HEK293 (cell line): ENCODE results near the gene GSTT2B.

Experiments used
- CTCF ChIA-PET: fragments of 350-600 bp; formaldehyde crosslinking; extraction: SDS; loops from one replicate; lab custom pipeline; 2021; ENCODE audit warnings: antibody characterized with exemption; lab: Yijun Ruan, JAX
- POLR2A ChIA-PET: fragments of 300-600 bp; formaldehyde crosslinking; extraction: SDS; loops from one replicate; lab custom pipeline; 2020; ENCODE audit warnings: antibody characterized with exemption, inconsistent platforms; lab: Yijun Ruan, JAX
- H3K27ac ChIP-seq: fragments of 200-500 bp; sonication (Bioruptor generic); 2 replicates; pipeline ENCODE4 v1.5.1; 2014; ENCODE audit warnings: low read depth, low read length, control low read depth, inconsistent platforms; ENCODE audit errors: extremely low read depth
- H3K36me3 ChIP-seq, 2 experiments: fragments of 200-500 bp in 1 of 2; sonication (Bioruptor generic) in 1 of 2; 1 replicate in 1 of 2; 2 replicates in 1 of 2; pipeline ENCODE4 v1.5.1; 2014 to 2017; ENCODE audit warnings: inconsistent platforms in 2 of 2, low read length in 2 of 2; ENCODE audit not compliant: control insufficient read depth in 2 of 2, insufficient read depth in 1 of 2
- H3K4me1 ChIP-seq: fragments of 200-500 bp; sonication (Bioruptor generic); 2 replicates; pipeline ENCODE4 v1.5.1; 2014; ENCODE audit warnings: mild to moderate bottlenecking, low read length, inconsistent platforms; ENCODE audit not compliant: control insufficient read depth, insufficient read depth
- H3K4me3 ChIP-seq: 2 replicates; pipeline ENCODE4 v1.5.1; 2011; ENCODE audit warnings: low read depth, mild to moderate bottlenecking, control low read depth, low read length, moderate library complexity
- H3K9me3 ChIP-seq: fragments of 200-500 bp; sonication (Bioruptor generic); 2 replicates; pipeline ENCODE4 v1.5.1; 2014; ENCODE audit warnings: low read depth, low read length, inconsistent platforms; ENCODE audit not compliant: control insufficient read depth, insufficient read depth
- GLI2 ChIP-seq: fragments of 450-650 bp; formaldehyde crosslinking; IDR thresholded peaks from 2 replicates; pipeline ENCODE4; 2017; ENCODE audit warnings: missing biosample characterization, missing genetic modification characterization, low read depth, borderline replicate concordance
- MZF1 ChIP-seq: fragments of 450-650 bp; formaldehyde crosslinking; IDR thresholded peaks from 2 replicates; pipeline ENCODE4 v1.5.1; 2017; ENCODE audit warnings: missing biosample characterization, missing genetic modification characterization, borderline replicate concordance
- PRDM1 ChIP-seq: fragments of 450-650 bp; formaldehyde crosslinking; IDR thresholded peaks from 2 replicates; pipeline ENCODE4; 2016; ENCODE audit warnings: missing biosample characterization, missing genetic modification characterization
- SCRT1 ChIP-seq: fragments of 450-650 bp; formaldehyde crosslinking; IDR thresholded peaks from 2 replicates; pipeline ENCODE4 v1.5.1; 2016; ENCODE audit warnings: missing biosample characterization, missing genetic modification characterization, borderline replicate concordance
- WT1 ChIP-seq: fragments of 450-650 bp; formaldehyde crosslinking; IDR thresholded peaks from 2 replicates; pipeline ENCODE4 v1.5.1; 2016; ENCODE audit warnings: missing biosample characterization, missing genetic modification characterization
- ZFP37 ChIP-seq: fragments of 450-650 bp; formaldehyde crosslinking; IDR thresholded peaks from 2 replicates; pipeline ENCODE4 v1.5.1; 2016; ENCODE audit warnings: missing biosample characterization, missing genetic modification characterization
- ZFP69B ChIP-seq: fragments of 450-650 bp; formaldehyde crosslinking; IDR thresholded peaks from 2 replicates; pipeline ENCODE4 v1.5.1; 2016; ENCODE audit warnings: missing biosample characterization, missing genetic modification characterization
- ZIC2 ChIP-seq: fragments of 450-650 bp; formaldehyde crosslinking; IDR thresholded peaks from 2 replicates; pipeline ENCODE4 v1.5.1; 2016; ENCODE audit warnings: missing biosample characterization, missing genetic modification characterization
- ZNF133 ChIP-seq: fragments of 450-650 bp; formaldehyde crosslinking; IDR thresholded peaks from 2 replicates; pipeline ENCODE4 v1.5.1; 2016; ENCODE audit warnings: missing biosample characterization, missing genetic modification characterization
- ZNF16 ChIP-seq: fragments of 450-650 bp; formaldehyde crosslinking; IDR thresholded peaks from 2 replicates; pipeline ENCODE4 v1.5.1; 2016; ENCODE audit warnings: low read depth, missing biosample characterization, missing genetic modification characterization
- ZNF169 ChIP-seq: fragments of 450-650 bp; formaldehyde crosslinking; IDR thresholded peaks from 2 replicates; pipeline ENCODE4 v1.5.1; 2016; ENCODE audit warnings: missing biosample characterization, missing genetic modification characterization
- ZNF202 ChIP-seq: fragments of 450-650 bp; formaldehyde crosslinking; IDR thresholded peaks from 2 replicates; pipeline ENCODE4 v1.5.1; 2016; ENCODE audit warnings: missing biosample characterization, missing genetic modification characterization, borderline replicate concordance
- ZNF335 ChIP-seq: fragments of 450-650 bp; formaldehyde crosslinking; conservative IDR thresholded peaks from 2 replicates; pipeline ENCODE4 v1.5.1; 2016; ENCODE audit warnings: missing biosample characterization, missing genetic modification characterization
- ZNF366 ChIP-seq: fragments of 450-650 bp; formaldehyde crosslinking; conservative IDR thresholded peaks from 2 replicates; pipeline ENCODE4 v1.5.1; 2016; ENCODE audit warnings: missing biosample characterization, missing genetic modification characterization
- ZNF530 ChIP-seq: fragments of 450-650 bp; formaldehyde crosslinking; IDR thresholded peaks from 2 replicates; pipeline ENCODE4 v1.5.1; 2016; ENCODE audit warnings: low read depth, missing biosample characterization, missing genetic modification characterization
- ZNF549 ChIP-seq: fragments of 450-650 bp; IDR thresholded peaks from 2 replicates; pipeline ENCODE4 v1.5.1; 2018; ENCODE audit warnings: missing biosample characterization, missing genetic modification characterization, mild to moderate bottlenecking, inconsistent platforms, moderate library complexity
- ZNF596 ChIP-seq: fragments of 450-650 bp; IDR thresholded peaks from 2 replicates; pipeline ENCODE4 v1.5.0; 2018; ENCODE audit warnings: missing biosample characterization, mild to moderate bottlenecking, missing genetic modification characterization, moderate library complexity
- ZNF701 ChIP-seq: fragments of 450-650 bp; formaldehyde crosslinking; IDR thresholded peaks from 2 replicates; pipeline ENCODE4 v1.5.1; 2016; ENCODE audit warnings: missing biosample characterization, missing genetic modification characterization
- ZNF768 ChIP-seq: fragments of 450-650 bp; formaldehyde crosslinking; IDR thresholded peaks from 2 replicates; pipeline ENCODE4 v1.5.1; 2018; ENCODE audit warnings: missing biosample characterization, mild to moderate bottlenecking, missing genetic modification characterization
- ZNF837 ChIP-seq: fragments of 450-650 bp; formaldehyde crosslinking; IDR thresholded peaks from 2 replicates; pipeline ENCODE4 v1.5.1; 2016; ENCODE audit warnings: missing biosample characterization, missing genetic modification characterization
- TF ChIP-seq, protein P1 (sequence below): fragments of 450-650 bp; IDR thresholded peaks from 2 replicates; pipeline ENCODE4 v1.5.1; 2018; ENCODE audit warnings: missing biosample characterization, missing genetic modification characterization
- TF ChIP-seq, protein P2 (sequence below): fragments of 450-650 bp; formaldehyde crosslinking; IDR thresholded peaks from 2 replicates; pipeline ENCODE4 v1.5.1; 2016; ENCODE audit warnings: missing biosample characterization, missing genetic modification characterization, borderline replicate concordance
- TF ChIP-seq, protein P3 (sequence below): fragments of 450-650 bp; formaldehyde crosslinking; conservative IDR thresholded peaks from 2 replicates; pipeline ENCODE4 v1.5.1; 2016; ENCODE audit warnings: low read depth, missing biosample characterization, missing genetic modification characterization
- TF ChIP-seq, protein P4 (sequence below): fragments of 450-650 bp; formaldehyde crosslinking; IDR thresholded peaks from 2 replicates; pipeline ENCODE4 v1.5.1; 2017; ENCODE audit warnings: missing biosample characterization, mild to moderate bottlenecking, missing genetic modification characterization, moderate library complexity
- TF ChIP-seq, protein P5 (sequence below): fragments of 450-650 bp; formaldehyde crosslinking; IDR thresholded peaks from 2 replicates; pipeline ENCODE4 v1.5.1; 2016; ENCODE audit warnings: missing biosample characterization, missing genetic modification characterization

The GSTT2B gene

DNA sequence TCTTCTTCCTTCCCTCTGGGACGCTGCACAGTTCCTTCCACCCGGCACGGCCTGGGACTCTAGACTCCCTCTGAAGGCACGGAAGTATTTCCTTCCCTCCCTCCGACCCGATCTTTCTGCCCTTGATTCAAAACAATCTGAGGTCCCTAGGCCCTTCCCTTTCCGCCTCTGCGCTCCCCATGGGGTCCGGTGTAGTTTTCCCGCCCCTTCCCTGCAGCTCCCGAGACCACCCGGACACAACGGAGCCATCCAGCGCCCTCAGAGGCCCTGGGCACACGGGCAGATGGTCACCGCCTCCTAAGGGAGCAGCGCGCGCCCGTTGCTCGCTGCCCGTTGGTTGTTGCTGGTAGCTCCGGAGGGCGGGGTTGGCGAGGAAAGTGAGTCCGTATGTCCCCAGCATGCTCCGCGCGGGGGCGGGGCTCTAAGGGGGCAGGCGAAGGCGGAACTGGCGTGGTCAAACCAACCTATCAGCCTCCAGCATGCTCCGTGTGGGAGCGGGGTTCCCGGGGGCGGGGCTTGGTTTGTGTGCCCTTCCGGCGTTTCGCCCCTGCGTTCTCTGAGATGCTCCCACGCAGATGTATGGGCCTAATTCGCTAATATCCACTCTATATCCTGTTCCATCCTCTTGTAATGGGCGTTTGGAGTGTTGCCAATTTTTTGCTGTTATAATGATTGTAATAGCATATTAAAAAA lies 47.2 kb downstream of the GSTT2B start (continued):
- TF ChIP-seq ZNF335 (peak; percentile 73), ZFP37 (tag by site-specific recombination) (peak; percentile 45; the same call in 1 of the 2 replicates), ZNF530 (tag by site-specific recombination) (0 out of 2 replicates have a peak, but pooled peaks have one; percentile 49), ZIC2 (tag by site-specific recombination) (peak; percentile 91), ZNF16 (0 out of 2 replicates have a peak, but pooled peaks have one; percentile 20), ZNF837 (tag by site-specific recombination) (no peak), ZNF768 (tag by site-specific recombination) (no peak), ZNF202 (no peak)
- TF ChIP-seq, protein P1, sequence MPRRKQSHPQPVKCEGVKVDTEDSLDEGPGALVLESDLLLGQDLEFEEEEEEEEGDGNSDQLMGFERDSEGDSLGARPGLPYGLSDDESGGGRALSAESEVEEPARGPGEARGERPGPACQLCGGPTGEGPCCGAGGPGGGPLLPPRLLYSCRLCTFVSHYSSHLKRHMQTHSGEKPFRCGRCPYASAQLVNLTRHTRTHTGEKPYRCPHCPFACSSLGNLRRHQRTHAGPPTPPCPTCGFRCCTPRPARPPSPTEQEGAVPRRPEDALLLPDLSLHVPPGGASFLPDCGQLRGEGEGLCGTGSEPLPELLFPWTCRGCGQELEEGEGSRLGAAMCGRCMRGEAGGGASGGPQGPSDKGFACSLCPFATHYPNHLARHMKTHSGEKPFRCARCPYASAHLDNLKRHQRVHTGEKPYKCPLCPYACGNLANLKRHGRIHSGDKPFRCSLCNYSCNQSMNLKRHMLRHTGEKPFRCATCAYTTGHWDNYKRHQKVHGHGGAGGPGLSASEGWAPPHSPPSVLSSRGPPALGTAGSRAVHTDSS (tag by site-specific recombination), result no peak
- TF ChIP-seq, protein P2, sequence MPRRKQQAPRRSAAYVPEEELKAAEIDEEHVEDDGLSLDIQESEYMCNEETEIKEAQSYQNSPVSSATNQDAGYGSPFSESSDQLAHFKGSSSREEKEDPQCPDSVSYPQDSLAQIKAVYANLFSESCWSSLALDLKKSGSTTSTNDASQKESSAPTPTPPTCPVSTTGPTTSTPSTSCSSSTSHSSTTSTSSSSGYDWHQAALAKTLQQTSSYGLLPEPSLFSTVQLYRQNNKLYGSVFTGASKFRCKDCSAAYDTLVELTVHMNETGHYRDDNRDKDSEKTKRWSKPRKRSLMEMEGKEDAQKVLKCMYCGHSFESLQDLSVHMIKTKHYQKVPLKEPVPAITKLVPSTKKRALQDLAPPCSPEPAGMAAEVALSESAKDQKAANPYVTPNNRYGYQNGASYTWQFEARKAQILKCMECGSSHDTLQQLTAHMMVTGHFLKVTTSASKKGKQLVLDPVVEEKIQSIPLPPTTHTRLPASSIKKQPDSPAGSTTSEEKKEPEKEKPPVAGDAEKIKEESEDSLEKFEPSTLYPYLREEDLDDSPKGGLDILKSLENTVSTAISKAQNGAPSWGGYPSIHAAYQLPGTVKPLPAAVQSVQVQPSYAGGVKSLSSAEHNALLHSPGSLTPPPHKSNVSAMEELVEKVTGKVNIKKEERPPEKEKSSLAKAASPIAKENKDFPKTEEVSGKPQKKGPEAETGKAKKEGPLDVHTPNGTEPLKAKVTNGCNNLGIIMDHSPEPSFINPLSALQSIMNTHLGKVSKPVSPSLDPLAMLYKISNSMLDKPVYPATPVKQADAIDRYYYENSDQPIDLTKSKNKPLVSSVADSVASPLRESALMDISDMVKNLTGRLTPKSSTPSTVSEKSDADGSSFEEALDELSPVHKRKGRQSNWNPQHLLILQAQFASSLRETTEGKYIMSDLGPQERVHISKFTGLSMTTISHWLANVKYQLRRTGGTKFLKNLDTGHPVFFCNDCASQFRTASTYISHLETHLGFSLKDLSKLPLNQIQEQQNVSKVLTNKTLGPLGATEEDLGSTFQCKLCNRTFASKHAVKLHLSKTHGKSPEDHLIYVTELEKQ, result no peak
- TF ChIP-seq, protein P3, sequence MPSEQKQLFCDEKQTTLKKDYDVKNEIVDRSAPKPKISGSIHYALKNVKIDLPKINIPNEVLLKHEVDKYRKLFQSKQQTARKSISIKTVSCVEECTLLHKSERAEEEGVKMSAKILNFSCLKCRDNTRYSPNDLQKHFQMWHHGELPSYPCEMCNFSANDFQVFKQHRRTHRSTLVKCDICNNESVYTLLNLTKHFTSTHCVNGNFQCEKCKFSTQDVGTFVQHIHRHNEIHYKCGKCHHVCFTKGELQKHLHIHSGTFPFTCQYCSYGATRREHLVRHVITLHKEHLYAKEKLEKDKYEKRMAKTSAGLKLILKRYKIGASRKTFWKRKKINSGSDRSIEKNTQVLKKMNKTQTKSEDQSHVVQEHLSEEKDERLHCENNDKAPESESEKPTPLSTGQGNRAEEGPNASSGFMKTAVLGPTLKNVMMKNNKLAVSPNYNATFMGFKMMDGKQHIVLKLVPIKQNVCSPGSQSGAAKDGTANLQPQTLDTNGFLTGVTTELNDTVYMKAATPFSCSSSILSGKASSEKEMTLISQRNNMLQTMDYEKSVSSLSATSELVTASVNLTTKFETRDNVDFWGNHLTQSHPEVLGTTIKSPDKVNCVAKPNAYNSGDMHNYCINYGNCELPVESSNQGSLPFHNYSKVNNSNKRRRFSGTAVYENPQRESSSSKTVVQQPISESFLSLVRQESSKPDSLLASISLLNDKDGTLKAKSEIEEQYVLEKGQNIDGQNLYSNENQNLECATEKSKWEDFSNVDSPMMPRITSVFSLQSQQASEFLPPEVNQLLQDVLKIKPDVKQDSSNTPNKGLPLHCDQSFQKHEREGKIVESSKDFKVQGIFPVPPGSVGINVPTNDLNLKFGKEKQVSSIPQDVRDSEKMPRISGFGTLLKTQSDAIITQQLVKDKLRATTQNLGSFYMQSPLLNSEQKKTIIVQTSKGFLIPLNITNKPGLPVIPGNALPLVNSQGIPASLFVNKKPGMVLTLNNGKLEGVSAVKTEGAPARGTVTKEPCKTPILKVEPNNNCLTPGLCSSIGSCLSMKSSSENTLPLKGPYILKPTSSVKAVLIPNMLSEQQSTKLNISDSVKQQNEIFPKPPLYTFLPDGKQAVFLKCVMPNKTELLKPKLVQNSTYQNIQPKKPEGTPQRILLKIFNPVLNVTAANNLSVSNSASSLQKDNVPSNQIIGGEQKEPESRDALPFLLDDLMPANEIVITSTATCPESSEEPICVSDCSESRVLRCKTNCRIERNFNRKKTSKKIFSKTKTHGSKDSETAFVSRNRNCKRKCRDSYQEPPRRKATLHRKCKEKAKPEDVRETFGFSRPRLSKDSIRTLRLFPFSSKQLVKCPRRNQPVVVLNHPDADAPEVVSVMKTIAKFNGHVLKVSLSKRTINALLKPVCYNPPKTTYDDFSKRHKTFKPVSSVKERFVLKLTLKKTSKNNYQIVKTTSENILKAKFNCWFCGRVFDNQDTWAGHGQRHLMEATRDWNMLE, result peak; percentile 84

DNA sequence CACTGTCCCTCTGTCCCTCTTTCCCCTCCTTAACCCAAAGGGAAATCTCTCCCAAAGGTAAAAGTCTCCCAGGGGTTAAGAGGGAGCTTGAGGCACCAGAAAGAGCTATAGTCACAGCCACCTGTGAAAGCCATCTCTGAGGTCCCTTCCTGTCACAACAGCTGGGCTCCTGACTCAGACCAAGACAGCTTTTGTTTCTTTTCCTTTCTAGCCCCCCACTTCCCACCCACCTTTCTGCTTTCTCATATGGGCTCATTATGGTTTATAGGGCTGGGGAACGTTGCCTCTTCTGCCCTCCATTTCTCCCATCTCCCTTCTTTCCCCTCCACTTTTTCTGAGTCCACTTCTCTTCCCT lies 47.7 kb downstream of the GSTT2B start:
- H3K36me3 ChIP-seq, result no peaks in the 10 kb centered on the region
- POLR2A ChIA-PET, result interaction anchor here (0.6 to 3.7 kb wide), 16 partner anchors 8 to 196 kb away, joined by 3 to 71 read pairs (median 5); partner anchors contain the start of genes MIF and SLC2A11
- CTCF ChIA-PET, result interaction anchor here (0.6 to 1.4 kb wide), 6 partner anchors 14 to 20 kb away, joined by 3 to 4 read pairs (median 4); partner anchors contain the start of gene MIF
- H3K4me1 ChIP-seq, result peaks cover 4% of the 10 kb centered on the region; the same call in 1 of the 2 replicates
- no peak for TF ChIP-seq ZNF701 (tag by site-specific recombination)
- TF ChIP-seq ZNF133 (tag by site-specific recombination), result no peak
- TF ChIP-seq ZNF169 (tag by site-specific recombination), result no peak
- peak; percentile 64; the same call in 1 of the 2 replicates for TF ChIP-seq PRDM1
- no peak for TF ChIP-seq MZF1 (tag by site-specific recombination)
- TF ChIP-seq ZNF366, result no peak
- TF ChIP-seq, protein P4, sequence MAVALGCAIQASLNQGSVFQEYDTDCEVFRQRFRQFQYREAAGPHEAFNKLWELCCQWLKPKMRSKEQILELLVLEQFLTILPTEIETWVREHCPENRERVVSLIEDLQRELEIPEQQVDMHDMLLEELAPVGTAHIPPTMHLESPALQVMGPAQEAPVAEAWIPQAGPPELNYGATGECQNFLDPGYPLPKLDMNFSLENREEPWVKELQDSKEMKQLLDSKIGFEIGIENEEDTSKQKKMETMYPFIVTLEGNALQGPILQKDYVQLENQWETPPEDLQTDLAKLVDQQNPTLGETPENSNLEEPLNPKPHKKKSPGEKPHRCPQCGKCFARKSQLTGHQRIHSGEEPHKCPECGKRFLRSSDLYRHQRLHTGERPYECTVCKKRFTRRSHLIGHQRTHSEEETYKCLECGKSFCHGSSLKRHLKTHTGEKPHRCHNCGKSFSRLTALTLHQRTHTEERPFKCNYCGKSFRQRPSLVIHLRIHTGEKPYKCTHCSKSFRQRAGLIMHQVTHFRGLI (tag by site-specific recombination), result no peak
- TF ChIP-seq ZNF596 (tag by site-specific recombination), result no peak
- no peak for TF ChIP-seq ZFP69B
- no peak for TF ChIP-seq GLI2 (tag by site-specific recombination)
- 0 out of 2 replicates have a peak, but pooled peaks have one; percentile 23 for TF ChIP-seq SCRT1 (tag by site-specific recombination)
- TF ChIP-seq ZNF549, result no peak
- TF ChIP-seq WT1 (tag by site-specific recombination), result no peak
- TF ChIP-seq, protein P5, sequence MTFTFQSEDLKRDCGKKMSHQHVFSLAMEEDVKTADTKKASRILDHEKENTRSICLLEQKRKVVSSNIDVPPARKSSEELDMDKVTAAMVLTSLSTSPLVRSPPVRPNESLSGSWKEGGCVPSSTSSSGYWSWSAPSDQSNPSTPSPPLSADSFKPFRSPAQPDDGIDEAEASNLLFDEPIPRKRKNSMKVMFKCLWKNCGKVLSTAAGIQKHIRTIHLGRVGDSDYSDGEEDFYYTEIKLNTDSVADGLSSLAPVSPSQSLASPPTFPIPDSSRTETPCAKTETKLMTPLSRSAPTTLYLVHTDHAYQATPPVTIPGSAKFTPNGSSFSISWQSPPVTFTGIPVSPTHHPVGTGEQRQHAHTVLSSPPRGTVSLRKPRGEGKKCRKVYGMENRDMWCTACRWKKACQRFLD (tag by site-specific recombination), result no peak
- TF ChIP-seq, all 188 proteins: peak for 2
- peak overlapping the region; percentile 94 for H3K27ac ChIP-seq
- peak overlapping the region; percentile 63 for H3K4me3 ChIP-seq
- H3K9me3 ChIP-seq, result no peaks in the 10 kb centered on the region
